K562 (cell line): ENCODE results near the gene G2E3. TPM values are rescaled to one million over a fixed set of nuclear protein-coding genes. Genes with fewer than 3 reads are reported as not detected.

Experiments used
- ATAC-seq: fragments of 200-7000 bp; cut with Tn5 transposase; 3 replicates; pipeline ENCODE4 v1.9.1; 2020; ENCODE audit warnings: moderate library complexity
- BruUV-seq: library from RNA; stranded (reverse); fragments of 400-500 nt; replicated peaks from 2 replicates; lab custom pipeline; 2021; lab: Mats Ljungman, UMichigan
- CTCF ChIA-PET: fragments of 300-600 bp; formaldehyde crosslinking; extraction: SDS; loops from one replicate; lab custom pipeline; 2021; ENCODE audit warnings: low intra/inter-chr PET ratio; lab: Yijun Ruan, JAX
- POLR2A ChIA-PET: fragments of 300-600, 350-650 bp; sonication (Branson Sonifier 250); formaldehyde crosslinking; extraction: SDS; loops from one replicate; lab custom pipeline; 2021; ENCODE audit warnings: antibody characterized with exemption, inconsistent platforms; lab: Yijun Ruan, JAX
- DNase-seq, 4 experiments: peaks; one replicate each; pipeline versions ENCODE4 v3.0.0 to v3.0.0-alpha.2; 2011 to 2018; ENCODE audit warnings: low spot score in 3 of 4, mixed read lengths in 3 of 4; ENCODE audit errors: extremely low read depth in 1 of 4
- FAIRE-seq: peaks from 2 replicates; lab custom pipeline; 2011; peaks lifted over from hg19 to GRCh38; lab: Jason Lieb, UNC
- H2AFZ ChIP-seq: 2 replicates; pipeline ENCODE4 v1.6.0; 2011; ENCODE audit warnings: low read depth, low read length, control low read depth, inconsistent platforms
- H3K27ac ChIP-seq: fragments of 200-600 bp; 3 replicates; pipeline ENCODE4 v1.8.0; 2011; ENCODE audit warnings: low read depth, mild to moderate bottlenecking, control low read depth, inconsistent platforms, low read length, moderate library complexity, mixed read lengths; ENCODE audit errors: extremely low read depth
- H3K27me3 ChIP-seq, 2 experiments: fragments of 300-600 bp in 1 of 2; 2 replicates in 1 of 2; 3 replicates in 1 of 2; pipeline versions ENCODE4 v1.6.0 to v1.8.0; 2011; ENCODE audit warnings: inconsistent platforms in 2 of 2, low read length in 2 of 2, mild to moderate bottlenecking in 1 of 2, mixed read lengths in 1 of 2, moderate library complexity in 1 of 2; ENCODE audit not compliant: control insufficient read depth in 2 of 2, insufficient read depth in 2 of 2
- H3K36me3 ChIP-seq: fragments of 300-600 bp; 3 replicates; pipeline ENCODE4 v1.8.0; 2011; ENCODE audit warnings: mild to moderate bottlenecking, low read length, inconsistent platforms; ENCODE audit not compliant: control insufficient read depth, insufficient read depth
- H3K4me1 ChIP-seq, 2 experiments: fragments of 200-600 bp in 1 of 2; replicated peaks in 1 of 2; 2 replicates in 1 of 2; 3 replicates in 1 of 2; pipeline versions ENCODE4 v1.5.1 to v1.8.0; 2011; ENCODE audit warnings: inconsistent platforms in 2 of 2, low read length in 2 of 2, mild to moderate bottlenecking in 1 of 2, mixed read lengths in 1 of 2, moderate library complexity in 1 of 2; ENCODE audit not compliant: control insufficient read depth in 2 of 2, insufficient read depth in 2 of 2
- H3K4me2 ChIP-seq: 2 replicates; pipeline ENCODE4 v1.6.1; 2011; ENCODE audit warnings: low read length, control low read depth, inconsistent platforms, mixed read lengths; ENCODE audit not compliant: insufficient read depth
- H3K4me3 ChIP-seq: fragments of 200-600 bp; sonication (generic), shearing (Covaris generic); 2 replicates; pipeline ENCODE4 v1.5.1; 2016; ENCODE audit warnings: control low read depth, inconsistent platforms
- H3K79me2 ChIP-seq: fragments of 200-600 bp; 3 replicates; pipeline ENCODE4 v1.8.0; 2011; ENCODE audit warnings: low read length, inconsistent platforms; ENCODE audit not compliant: control insufficient read depth, insufficient read depth
- H3K9ac ChIP-seq, 2 experiments: 2 replicates each; pipeline versions ENCODE4 v1.6.0 to v1.6.1; 2011; ENCODE audit warnings: low read depth in 2 of 2, low read length in 2 of 2, control low read depth in 1 of 2, inconsistent platforms in 1 of 2, mild to moderate bottlenecking in 1 of 2, mixed read lengths in 1 of 2; ENCODE audit not compliant: insufficient read depth in 1 of 2
- H3K9me1 ChIP-seq: one replicate; pipeline ENCODE4 v1.6.0; 2011; ENCODE audit warnings: inconsistent platforms, mild to moderate bottlenecking, low read length, moderate library complexity; ENCODE audit not compliant: control insufficient read depth, insufficient read depth
- H3K9me3 ChIP-seq: replicated peaks from 2 replicates; pipeline ENCODE4 v1.5.1; 2011; ENCODE audit warnings: low read depth, low read length, inconsistent platforms; ENCODE audit not compliant: control insufficient read depth, insufficient read depth
- H4K20me1 ChIP-seq: replicated peaks from 2 replicates; pipeline ENCODE4 v1.6.1; 2011; ENCODE audit warnings: low read length, inconsistent platforms, mixed read lengths; ENCODE audit not compliant: control insufficient read depth, insufficient read depth
- RBM34 ChIP-seq: fragments of 200-400 bp; formaldehyde crosslinking; IDR thresholded peaks from 2 replicates; pipeline ENCODE4 v1.6.1; 2018; ENCODE audit warnings: low read length, borderline replicate concordance; ENCODE audit not compliant: insufficient read depth
- YBX1 ChIP-seq: fragments of 450-650 bp; IDR thresholded peaks from 2 replicates; pipeline ENCODE4 v1.7.1; 2016; ENCODE audit warnings: mild to moderate bottlenecking
- ZNF407 ChIP-seq: fragments of 450-650 bp; IDR thresholded peaks from 2 replicates; pipeline ENCODE4 v1.6.1; 2016; ENCODE audit warnings: low read depth
- WGBS: fragments of 100-300 bp; shearing (Covaris generic); methylation state at CpG from one replicate; pipeline ENCODE4 v1.1.6; 2016; ENCODE audit warnings: low coverage, mixed read lengths; ENCODE audit not compliant: insufficient coverage; ENCODE audit errors: missing lambda C conversion rate; 5-methylcytosine and 5-hydroxymethylcytosine counted together
- in situ Hi-C: fragments of 300-500 bp; cut with MboI; formaldehyde crosslinking; loops from 4 replicates; pipeline ENCODE4 v1.15.0; 2018; ENCODE audit warnings: inconsistent platforms, mixed read lengths
- intact Hi-C: fragments of 100-400 bp; cut with micrococcal nuclease; formaldehyde crosslinking; loops from 2 replicates; pipeline ENCODE4 v1.14.2; 2022
- polyA plus RNA-seq, 8 experiments: library from polyadenylated mRNA; depleted of rRNA in 4 of 8; stranded (reverse) in 5 of 8; unstranded in 3 of 8; fragments of >200 nt; fragmentation: Nextera tagmentation in 2 of 8; fragmentation: Illumina TruSeq in 1 of 8; extraction: Ambion mirVana in 2 of 8; extraction: Trizol in 1 of 8; gene quantifications; 2 replicates each; pipeline versions ENCODE4 v1.2.1 to v1.2.3, GENCODE V29; 2011 to 2014; ENCODE audit warnings: inconsistent platforms in 1 of 8, missing spikeins in 1 of 8
- total RNA-seq, 7 experiments: library from RNA; depleted of rRNA in 6 of 7; stranded (reverse); fragments of >200 nt in 6 of 7; fragmentation: Illumina TruSeq in 2 of 7; extraction: Trizol in 2 of 7; gene quantifications; 2 replicates each; pipeline versions ENCODE4 v1.2.1 to v1.2.3, GENCODE V29; 2011 to 2021; ENCODE audit warnings: low replicate concordance in 1 of 7

G2E3 gene
- total and polyA plus RNA-seq, 9 of the 15 experiments (the other 6 are each of a cell fraction or from before 2014, with no cell fraction given): 9.8 to 53.5 (median 24.7) TPM

DNA sequence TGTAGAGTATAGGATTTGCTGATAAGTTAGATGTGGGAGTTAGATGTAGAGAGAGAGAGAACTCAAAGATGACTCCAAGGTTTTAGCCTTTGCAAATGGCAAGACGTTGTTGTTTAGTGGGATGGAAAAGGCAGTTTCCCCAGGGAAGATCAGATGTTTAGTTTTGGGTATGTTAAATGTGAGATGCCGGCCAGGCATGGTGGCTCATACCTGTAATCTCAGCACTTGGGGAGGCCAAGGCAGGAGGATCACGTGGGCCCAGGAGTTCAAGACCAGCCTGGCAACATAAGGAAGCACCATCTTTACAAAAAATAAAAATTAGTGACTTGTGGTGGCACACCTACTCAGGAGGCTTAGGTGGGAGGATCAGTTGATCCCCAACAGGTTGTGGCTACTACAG, 96.7 kb downstream of the G2E3 start:
- intact Hi-C loops (loop anchor here (2.0 kb wide), 1 partner anchor 251 kb away; no protein-coding TSS in a partner anchor), in situ Hi-C loops (loop anchor here (25.0 kb wide), 1 partner anchor 707 kb away; no protein-coding TSS in a partner anchor)
- Histone ChIP-seq H2AFZ (no peak overlapping the region), H3K27me3 (no peaks in the 10 kb centered on the region), H3K36me3 (peaks cover 80% of the 10 kb centered on the region), H3K4me3 (no peak overlapping the region), H3K9me1 (no peaks in the 10 kb centered on the region), H3K9me3 (no peaks in the 10 kb centered on the region), H4K20me1 (no peaks in the 10 kb centered on the region), H3K27ac (no peak overlapping the region), H3K4me2 (no peak overlapping the region), H3K79me2 (no peaks in the 10 kb centered on the region; the same call in 2 of the 3 replicates), H3K9ac (no peak overlapping the region), H3K4me1 (peaks cover 0 to 3% of the 10 kb centered on the region in 2 experiments; a peak in 1 of 5 replicates)
- no peak for TF ChIP-seq ZNF407
- no peak for TF ChIP-seq RBM34
- no peak for TF ChIP-seq YBX1
- WGBS: 81% methylated on average over 3 of the region's 3 CpGs
- FAIRE-seq (no peak), DNase-seq (no peak), ATAC-seq (no peak)
- POLR2A ChIA-PET: no interaction called here
- BruUV-seq: no TSS peak
- CTCF ChIA-PET: interaction anchor here (0.6 kb wide), 1 partner anchor 58 kb away, joined by 3 read pairs; no protein-coding TSS in a partner anchor
